ENCODE results near the gene PDZD7.

PDZD7 gene

GRCh38 chr10:101066896-101067355 is 36.0 kb upstream of the PDZD7 start:
- Histone ChIP-seq H3K36me3 (ENCODE audit: control insufficient read depth, low read depth, low read length) (no peaks in the 10 kb centered on the region), H3K27ac (ENCODE audit: low read length) (no peak overlapping the region), H3K9me3 (ENCODE audit: control insufficient read depth, low read depth, low read length) (no peaks in the 10 kb centered on the region), H3K4me1 (ENCODE audit: control insufficient read depth, low read depth, low read length) (peaks cover 17% of the 10 kb centered on the region), H3K4me3 (ENCODE audit: low read length) (peak overlapping the region; percentile 75), H3K27me3 (ENCODE audit: control insufficient read depth, insufficient read depth, low read length) (peaks cover 78% of the 10 kb centered on the region), H3K9ac (ENCODE audit: low read length) (no peak overlapping the region)

DNA sequence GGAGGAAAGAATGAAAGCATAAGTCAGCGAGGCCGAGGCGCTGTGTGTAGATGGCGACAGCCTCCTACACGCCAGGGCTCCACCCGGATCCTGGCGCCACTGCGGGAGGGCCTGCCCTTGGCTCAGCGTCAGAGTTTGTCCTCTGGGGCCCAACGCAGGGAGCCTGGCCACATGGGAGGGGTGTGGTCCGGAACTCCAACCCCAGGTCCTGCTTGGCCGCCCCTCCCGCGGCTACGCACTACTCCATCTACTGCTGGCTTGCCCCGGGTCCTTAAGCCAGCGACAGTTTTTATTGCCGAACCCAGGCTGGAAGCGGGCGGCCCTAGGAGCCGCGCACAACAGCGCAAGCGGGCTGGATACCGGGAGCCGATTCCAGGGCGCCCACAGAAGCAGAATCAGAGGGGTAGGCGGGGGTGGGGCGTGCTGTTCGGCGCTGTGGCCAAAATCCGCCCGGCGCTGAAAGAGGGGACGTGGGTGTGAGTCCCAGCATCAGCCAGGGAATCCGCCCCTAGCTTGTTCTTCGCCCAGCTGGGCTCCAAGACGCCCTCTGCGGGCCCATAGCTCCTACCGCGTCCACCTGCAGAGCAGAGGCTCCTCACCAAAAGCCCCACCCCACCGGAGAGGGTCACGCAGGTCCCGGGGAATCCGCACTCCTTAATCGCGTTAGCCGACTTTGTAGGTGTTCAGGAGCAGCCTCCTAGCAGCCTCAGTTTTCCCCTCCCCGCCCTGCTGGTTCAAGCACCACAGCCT is 35.4 kb upstream of the PDZD7 start:
- peaks cover 78% of the 10 kb centered on the region for H3K27me3 ChIP-seq (ENCODE audit: control insufficient read depth, insufficient read depth, low read length)
- H3K4me1 ChIP-seq (ENCODE audit: control insufficient read depth, low read depth, low read length), result peaks cover 18% of the 10 kb centered on the region
- no peak overlapping the region for H3K9ac ChIP-seq (ENCODE audit: low read length)
- no peaks in the 10 kb centered on the region for H3K36me3 ChIP-seq (ENCODE audit: control insufficient read depth, low read depth, low read length)
- H3K4me3 ChIP-seq (ENCODE audit: low read length), result peak overlapping the region; percentile 53
- no peaks in the 10 kb centered on the region for H3K9me3 ChIP-seq (ENCODE audit: control insufficient read depth, low read depth, low read length)
- H3K27ac ChIP-seq (ENCODE audit: low read length), result no peak overlapping the region

DNA sequence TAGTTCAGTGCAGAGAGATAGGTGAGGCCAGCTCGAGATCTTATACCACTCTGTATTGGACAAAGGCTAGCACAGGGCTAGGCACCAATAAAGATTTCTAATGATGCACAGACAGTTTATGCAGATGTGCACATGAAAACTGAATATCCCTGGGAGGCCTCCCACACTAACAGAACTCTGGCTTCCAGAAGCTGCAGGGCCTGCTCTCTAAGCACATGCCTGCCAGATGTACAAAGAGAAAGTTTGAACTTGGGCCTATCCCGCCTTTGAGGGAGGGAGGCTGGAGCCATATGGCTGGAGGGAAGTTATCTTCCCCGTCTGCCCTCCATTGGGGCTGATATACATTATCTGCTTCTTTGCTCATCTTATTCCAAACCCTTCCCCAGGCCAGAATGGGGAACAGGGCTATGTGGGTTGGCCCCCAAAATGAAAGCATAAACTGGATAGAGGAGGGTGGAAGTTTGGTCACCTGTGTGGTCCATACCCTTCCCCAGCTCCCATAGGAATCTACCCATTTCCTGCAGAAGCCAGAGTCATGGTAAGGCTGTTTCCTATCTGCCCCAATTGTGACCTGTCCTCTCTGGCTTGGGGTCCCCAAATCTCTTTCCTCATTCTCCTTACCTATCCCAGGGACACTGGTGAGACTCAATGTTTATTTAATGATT is 34.7 kb upstream of the PDZD7 start:
- H3K36me3 ChIP-seq (ENCODE audit: control insufficient read depth, low read depth, low read length), result no peaks in the 10 kb centered on the region
- no peak overlapping the region for H3K9ac ChIP-seq (ENCODE audit: low read length)
- peaks cover 18% of the 10 kb centered on the region for H3K4me1 ChIP-seq (ENCODE audit: control insufficient read depth, low read depth, low read length)
- peaks cover 74% of the 10 kb centered on the region for H3K27me3 ChIP-seq (ENCODE audit: control insufficient read depth, insufficient read depth, low read length)
- peak overlapping the region; percentile 53 for H3K4me3 ChIP-seq (ENCODE audit: low read length)
- H3K27ac ChIP-seq (ENCODE audit: low read length), result no peak overlapping the region
- H3K9me3 ChIP-seq (ENCODE audit: control insufficient read depth, low read depth, low read length), result no peaks in the 10 kb centered on the region

DNA sequence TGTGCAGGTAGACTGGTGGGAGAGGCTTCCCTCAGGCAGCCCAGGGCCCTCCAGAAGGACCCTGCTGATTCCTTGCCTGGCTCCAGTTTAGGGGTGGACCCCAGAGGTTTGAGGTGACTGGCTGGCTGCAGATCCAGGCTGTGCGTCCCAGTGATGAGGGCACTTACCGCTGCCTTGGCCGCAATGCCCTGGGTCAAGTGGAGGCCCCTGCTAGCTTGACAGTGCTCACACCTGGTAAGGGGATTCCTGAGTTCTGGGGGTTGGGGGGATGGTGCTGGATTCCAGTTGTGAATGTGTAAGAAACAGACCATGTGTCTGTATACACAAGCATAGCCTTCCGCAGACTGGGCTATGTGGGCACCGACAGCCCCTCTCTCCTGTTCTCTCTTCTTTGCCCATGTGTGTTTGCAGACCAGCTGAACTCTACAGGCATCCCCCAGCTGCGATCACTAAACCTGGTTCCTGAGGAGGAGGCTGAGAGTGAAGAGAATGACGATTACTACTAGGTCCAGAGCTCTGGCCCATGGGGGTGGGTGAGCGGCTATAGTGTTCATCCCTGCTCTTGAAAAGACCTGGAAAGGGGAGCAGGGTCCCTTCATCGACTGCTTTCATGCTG is 33.6 kb upstream of the PDZD7 start:
- H3K36me3 ChIP-seq (ENCODE audit: control insufficient read depth, low read depth, low read length), result no peaks in the 10 kb centered on the region
- H3K27me3 ChIP-seq (ENCODE audit: control insufficient read depth, insufficient read depth, low read length), result peaks cover 70% of the 10 kb centered on the region
- no peak overlapping the region for H3K9ac ChIP-seq (ENCODE audit: low read length)
- peaks cover 22% of the 10 kb centered on the region for H3K4me1 ChIP-seq (ENCODE audit: control insufficient read depth, low read depth, low read length)
- no peak overlapping the region for H3K4me3 ChIP-seq (ENCODE audit: low read length)
- H3K27ac ChIP-seq (ENCODE audit: low read length), result no peak overlapping the region
- no peaks in the 10 kb centered on the region for H3K9me3 ChIP-seq (ENCODE audit: control insufficient read depth, low read depth, low read length)

- Histone ChIP-seq H3K4me3 (ENCODE audit: low read length) (no peak overlapping the region), H3K4me1 (ENCODE audit: control insufficient read depth, low read depth, low read length) (peaks cover 22% of the 10 kb centered on the region)
These were observed 32.9 kb upstream of the PDZD7 start for GRCh38 chr10:101063548-101064414.

GRCh38 chr10:101063050-101063525 is 32.2 kb upstream of the PDZD7 start:
- Histone ChIP-seq H3K27me3 (ENCODE audit: control insufficient read depth, insufficient read depth, low read length) (peaks cover 70% of the 10 kb centered on the region), H3K9ac (ENCODE audit: low read length) (no peak overlapping the region), H3K4me1 (ENCODE audit: control insufficient read depth, low read depth, low read length) (peaks cover 22% of the 10 kb centered on the region), H3K9me3 (ENCODE audit: control insufficient read depth, low read depth, low read length) (no peaks in the 10 kb centered on the region), H3K4me3 (ENCODE audit: low read length) (peak overlapping the region; percentile 89), H3K27ac (ENCODE audit: low read length) (no peak overlapping the region), H3K36me3 (ENCODE audit: control insufficient read depth, low read depth, low read length) (no peaks in the 10 kb centered on the region)

More at GRCh38 chr10:101063548-101064414, 32.9 kb upstream of the PDZD7 start:
- H3K36me3 ChIP-seq (ENCODE audit: control insufficient read depth, low read depth, low read length), result no peaks in the 10 kb centered on the region
- peaks cover 70% of the 10 kb centered on the region for H3K27me3 ChIP-seq (ENCODE audit: control insufficient read depth, insufficient read depth, low read length)
- H3K9ac ChIP-seq (ENCODE audit: low read length), result no peak overlapping the region
- H3K27ac ChIP-seq (ENCODE audit: low read length), result no peak overlapping the region
- no peaks in the 10 kb centered on the region for H3K9me3 ChIP-seq (ENCODE audit: control insufficient read depth, low read depth, low read length)

DNA sequence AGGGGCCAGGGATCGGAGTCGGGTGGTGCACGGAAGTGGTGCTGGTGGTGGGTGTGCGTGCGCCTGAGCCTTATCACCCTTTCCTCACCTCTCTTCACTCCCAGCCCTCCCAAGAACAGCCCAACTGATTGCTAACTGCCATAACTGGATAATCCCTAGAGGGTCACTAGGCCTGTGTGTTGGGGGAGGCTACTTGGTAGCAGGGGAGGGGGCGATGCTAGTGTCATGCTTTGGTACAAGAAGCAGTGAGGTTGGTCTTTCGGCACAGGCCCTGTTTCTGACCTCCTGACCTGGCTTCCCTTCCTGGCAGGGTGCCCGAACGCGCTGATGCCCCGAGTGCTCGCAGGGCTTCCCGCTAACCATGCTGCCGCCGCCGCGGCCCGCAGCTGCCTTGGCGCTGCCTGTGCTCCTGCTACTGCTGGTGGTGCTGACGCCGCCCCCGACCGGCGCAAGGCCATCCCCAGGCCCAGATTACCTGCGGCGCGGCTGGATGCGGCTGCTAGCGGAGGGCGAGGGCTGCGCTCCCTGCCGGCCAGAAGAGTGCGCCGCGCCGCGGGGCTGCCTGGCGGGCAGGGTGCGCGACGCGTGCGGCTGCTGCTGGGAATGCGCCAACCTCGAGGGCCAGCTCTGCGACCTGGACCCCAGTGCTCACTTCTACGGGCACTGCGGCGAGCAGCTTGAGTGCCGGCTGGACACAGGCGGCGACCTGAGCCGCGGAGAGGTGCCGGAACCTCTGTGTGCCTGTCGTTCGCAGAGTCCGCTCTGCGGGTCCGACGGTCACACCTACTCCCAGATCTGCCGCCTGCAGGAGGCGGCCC is 31.5 kb upstream of the PDZD7 start:
- Histone ChIP-seq H3K4me3 (ENCODE audit: low read length) (peak overlapping the region; percentile 89), H3K36me3 (ENCODE audit: control insufficient read depth, low read depth, low read length) (no peaks in the 10 kb centered on the region), H3K27me3 (ENCODE audit: control insufficient read depth, insufficient read depth, low read length) (peaks cover 64% of the 10 kb centered on the region), H3K9ac (ENCODE audit: low read length) (no peak overlapping the region), H3K27ac (ENCODE audit: low read length) (no peak overlapping the region), H3K4me1 (ENCODE audit: control insufficient read depth, low read depth, low read length) (peaks cover 22% of the 10 kb centered on the region), H3K9me3 (ENCODE audit: control insufficient read depth, low read depth, low read length) (no peaks in the 10 kb centered on the region)

DNA sequence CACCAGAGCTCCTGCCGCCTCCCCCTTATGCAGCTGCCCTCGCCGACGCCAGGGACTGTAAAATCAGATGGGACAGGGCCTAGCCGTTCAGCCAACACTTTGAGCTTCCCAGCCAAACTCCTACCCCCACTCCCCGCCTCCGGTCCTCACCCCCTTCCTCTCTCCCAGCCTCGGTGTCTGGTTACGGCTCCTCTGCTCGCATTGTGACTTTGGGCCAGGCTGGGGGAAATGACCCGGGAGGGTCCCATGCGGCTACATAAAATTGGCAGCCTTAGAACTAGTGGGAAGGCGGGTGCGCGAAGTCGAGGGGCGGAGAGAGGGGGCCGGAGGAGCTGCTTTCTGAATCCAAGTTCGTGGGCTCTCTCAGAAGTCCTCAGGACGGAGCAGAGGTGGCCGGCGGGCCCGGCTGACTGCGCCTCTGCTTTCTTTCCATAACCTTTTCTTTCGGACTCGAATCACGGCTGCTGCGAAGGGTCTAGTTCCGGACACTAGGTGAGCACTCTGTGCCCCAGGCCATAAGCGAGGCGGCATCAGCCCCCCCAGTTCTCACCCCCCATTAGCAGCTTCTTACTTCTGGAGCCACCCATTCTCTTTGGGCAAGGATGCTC is 30.8 kb upstream of the PDZD7 start, which contains the start of gene KAZALD1:
Gene KAZALD1, plus strand, starts transcription at position 366 of the 608 bp plus-strand sequence. CDS start 604 bp downstream, outside the sequence.
- Histone ChIP-seq H3K9me3 (ENCODE audit: control insufficient read depth, low read depth, low read length) (no peaks in the 10 kb centered on the region), H3K4me3 (ENCODE audit: low read length) (peak within 1 kb of the TSS; percentile 89), H3K4me1 (ENCODE audit: control insufficient read depth, low read depth, low read length) (peaks cover 22% of the 10 kb centered on the region), H3K27me3 (ENCODE audit: control insufficient read depth, insufficient read depth, low read length) (peaks cover 57% of the 10 kb centered on the region), H3K9ac (ENCODE audit: low read length) (peak within 1 kb of the TSS; percentile 87), H3K36me3 (ENCODE audit: control insufficient read depth, low read depth, low read length) (no peaks in the 10 kb centered on the region), H3K27ac (ENCODE audit: low read length) (no peak within 1 kb of the TSS)

- no peaks in the 10 kb centered on the region for H3K9me3 ChIP-seq (ENCODE audit: control insufficient read depth, low read depth, low read length)
- peak overlapping the region; percentile 38 for H3K27ac ChIP-seq (ENCODE audit: low read length)
- H3K4me1 ChIP-seq (ENCODE audit: control insufficient read depth, low read depth, low read length), result peaks cover 22% of the 10 kb centered on the region
- peaks cover 51% of the 10 kb centered on the region for H3K27me3 ChIP-seq (ENCODE audit: control insufficient read depth, insufficient read depth, low read length)
- H3K4me3 ChIP-seq (ENCODE audit: low read length), result peak overlapping the region; percentile 89
- H3K9ac ChIP-seq (ENCODE audit: low read length), result peak overlapping the region; percentile 87
- H3K36me3 ChIP-seq (ENCODE audit: control insufficient read depth, low read depth, low read length), result no peaks in the 10 kb centered on the region
These were observed 30.2 kb upstream of the PDZD7 start for GRCh38 chr10:101060951-101061623.
